Epithelial cell of prostate (primary cell): ENCODE measurements around the gene LEKR1.

Source experiments
- DNase-seq: peaks from one replicate; pipeline ENCODE4 v3.0.0-alpha.2; 2011; ENCODE audit warnings: low read depth, low spot score
- H3K27ac ChIP-seq: fragments of 450-650 bp; 2 replicates; pipeline ENCODE4 v1.5.1; 2017; ENCODE audit warnings: mild to moderate bottlenecking

Gene LEKR1

GRCh38 chr3:157042226-157042625 lies 216.1 kb downstream of the LEKR1 start:
- DNase-seq: no peak
- H3K27ac ChIP-seq: no peak overlapping the region

- DNase-seq: no peak
- H3K27ac ChIP-seq: no peak overlapping the region
Observed at GRCh38 chr3:157043771-157044170, 217.6 kb downstream of the LEKR1 start.

GRCh38 chr3:157045238-157045850 lies 219.2 kb downstream of the LEKR1 start:
- no peak overlapping the region for H3K27ac ChIP-seq
- no peak for DNase-seq

- DNase-seq: no peak
- no peak overlapping the region for H3K27ac ChIP-seq
Observed at GRCh38 chr3:157046520-157046919, 220.4 kb downstream of the LEKR1 start.

- no peak for DNase-seq
- H3K27ac ChIP-seq: no peak overlapping the region
Observed at GRCh38 chr3:157051055-157051454, 224.9 kb downstream of the LEKR1 start.

- H3K27ac ChIP-seq: no peak overlapping the region
- DNase-seq: no peak
Observed at GRCh38 chr3:157051591-157051990, 225.4 kb downstream of the LEKR1 start.

- no peak for DNase-seq
- H3K27ac ChIP-seq: no peak overlapping the region
Observed at GRCh38 chr3:157056035-157056434, 229.9 kb downstream of the LEKR1 start.

GRCh38 chr3:157058392-157059071 lies 232.4 kb downstream of the LEKR1 start:
- no peak for DNase-seq
- no peak overlapping the region for H3K27ac ChIP-seq

- H3K27ac ChIP-seq: no peak overlapping the region
- no peak for DNase-seq
Observed at GRCh38 chr3:157059181-157059580, 233.0 kb downstream of the LEKR1 start.

GRCh38 chr3:157059661-157060060 lies 233.5 kb downstream of the LEKR1 start:
- DNase-seq: no peak
- no peak overlapping the region for H3K27ac ChIP-seq

GRCh38 chr3:157061265-157061664 lies 235.1 kb downstream of the LEKR1 start:
- no peak overlapping the region for H3K27ac ChIP-seq
- DNase-seq: no peak

- no peak for DNase-seq
- no peak overlapping the region for H3K27ac ChIP-seq
Observed at GRCh38 chr3:157063469-157063868, 237.3 kb downstream of the LEKR1 start.

GRCh38 chr3:157063926-157064325 lies 237.8 kb downstream of the LEKR1 start:
- H3K27ac ChIP-seq: no peak overlapping the region
- DNase-seq: no peak

- DNase-seq: no peak
- H3K27ac ChIP-seq: no peak overlapping the region
Observed at GRCh38 chr3:157064402-157064801, 238.2 kb downstream of the LEKR1 start.

- no peak overlapping the region for H3K27ac ChIP-seq
- no peak for DNase-seq
Observed at GRCh38 chr3:157065201-157065600, 239.0 kb downstream of the LEKR1 start.

- H3K27ac ChIP-seq: peak overlapping the region; percentile 31
- DNase-seq: no peak
Observed at GRCh38 chr3:157066335-157067098, 240.4 kb downstream of the LEKR1 start.

GRCh38 chr3:157067114-157067513 lies 241.0 kb downstream of the LEKR1 start:
- peak overlapping the region; percentile 31 for H3K27ac ChIP-seq
- DNase-seq: no peak

- H3K27ac ChIP-seq: no peak overlapping the region
- DNase-seq: no peak
Observed at GRCh38 chr3:157069406-157069805, 243.3 kb downstream of the LEKR1 start.

GRCh38 chr3:157069846-157070677 lies 243.9 kb downstream of the LEKR1 start:
- DNase-seq: no peak
- no peak overlapping the region for H3K27ac ChIP-seq

GRCh38 chr3:157070678-157070999 lies 244.5 kb downstream of the LEKR1 start:
- H3K27ac ChIP-seq: no peak overlapping the region
- DNase-seq: no peak
